Retinal pigment epithelial cell (primary cell): Measurements from ENCODE around the gene STEAP1.
"Not testable (repeated sequence)": the region's sequence is repeated elsewhere in the genome, so short reads cannot be mapped to it uniquely, and the experiment has no call there.

Experiments
- DNase-seq: peaks from one replicate; pipeline ENCODE4 v3.0.0-alpha.2; 2010; ENCODE audit warnings: low read depth
- H3K4me3 ChIP-seq: 2 replicates; pipeline ENCODE4 v1.5.1; 2011; ENCODE audit warnings: mild to moderate bottlenecking, low read length, control low read depth, moderate library complexity
- TF ChIP-seq, protein P1 (sequence below): conservative IDR thresholded peaks from 2 replicates; pipeline ENCODE4 v1.5.1; 2011; ENCODE audit warnings: low read depth, low read length, control low read depth, inconsistent platforms

The STEAP1 gene

GRCh38 chr7:90178679-90179278 is 24.5 kb downstream of the STEAP1 start:
- TF ChIP-seq, protein P1, sequence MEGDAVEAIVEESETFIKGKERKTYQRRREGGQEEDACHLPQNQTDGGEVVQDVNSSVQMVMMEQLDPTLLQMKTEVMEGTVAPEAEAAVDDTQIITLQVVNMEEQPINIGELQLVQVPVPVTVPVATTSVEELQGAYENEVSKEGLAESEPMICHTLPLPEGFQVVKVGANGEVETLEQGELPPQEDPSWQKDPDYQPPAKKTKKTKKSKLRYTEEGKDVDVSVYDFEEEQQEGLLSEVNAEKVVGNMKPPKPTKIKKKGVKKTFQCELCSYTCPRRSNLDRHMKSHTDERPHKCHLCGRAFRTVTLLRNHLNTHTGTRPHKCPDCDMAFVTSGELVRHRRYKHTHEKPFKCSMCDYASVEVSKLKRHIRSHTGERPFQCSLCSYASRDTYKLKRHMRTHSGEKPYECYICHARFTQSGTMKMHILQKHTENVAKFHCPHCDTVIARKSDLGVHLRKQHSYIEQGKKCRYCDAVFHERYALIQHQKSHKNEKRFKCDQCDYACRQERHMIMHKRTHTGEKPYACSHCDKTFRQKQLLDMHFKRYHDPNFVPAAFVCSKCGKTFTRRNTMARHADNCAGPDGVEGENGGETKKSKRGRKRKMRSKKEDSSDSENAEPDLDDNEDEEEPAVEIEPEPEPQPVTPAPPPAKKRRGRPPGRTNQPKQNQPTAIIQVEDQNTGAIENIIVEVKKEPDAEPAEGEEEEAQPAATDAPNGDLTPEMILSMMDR, result no peak
- DNase-seq, result no peak
- no peak overlapping the region for H3K4me3 ChIP-seq

DNA sequence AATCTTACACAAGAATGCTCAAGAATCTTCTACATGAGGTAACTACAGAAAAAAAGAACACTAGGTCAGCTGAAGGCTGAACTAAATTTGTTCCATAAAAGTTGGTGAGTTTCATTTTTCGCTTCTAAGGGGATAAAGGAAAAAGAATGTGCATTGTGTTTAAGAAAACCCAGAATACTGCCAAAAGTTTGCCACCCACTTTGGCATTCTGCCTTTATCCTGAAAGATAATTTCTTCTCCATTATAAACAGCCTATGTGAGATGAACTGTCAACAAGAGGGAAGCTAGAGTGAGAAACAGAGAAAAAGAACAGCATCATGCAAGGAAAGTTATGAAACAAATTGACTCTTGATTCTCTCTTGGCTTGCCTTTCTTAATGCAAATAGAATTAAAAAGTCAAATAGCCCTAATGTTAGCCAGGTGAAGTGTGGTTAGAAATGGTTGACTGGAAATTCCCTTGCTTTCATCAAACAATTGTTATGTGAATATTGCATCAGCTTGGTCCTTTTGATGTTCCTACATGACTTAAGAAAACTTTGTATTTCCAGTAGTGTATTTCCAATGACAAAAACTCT is 25.8 kb downstream of the STEAP1 start:
- DNase-seq, result no peak
- no peak overlapping the region for H3K4me3 ChIP-seq
- TF ChIP-seq, protein P1, result no peak

- H3K4me3 ChIP-seq, result no peak overlapping the region
- DNase-seq, result no peak
- TF ChIP-seq, protein P1, result no peak
Observed at GRCh38 chr7:90180649-90181048, 26.4 kb downstream of the STEAP1 start.

- DNase-seq, result no peak
- H3K4me3 ChIP-seq, result no peak overlapping the region
- TF ChIP-seq, protein P1, result no peak
Observed at GRCh38 chr7:90181485-90181884, 27.2 kb downstream of the STEAP1 start.

DNA sequence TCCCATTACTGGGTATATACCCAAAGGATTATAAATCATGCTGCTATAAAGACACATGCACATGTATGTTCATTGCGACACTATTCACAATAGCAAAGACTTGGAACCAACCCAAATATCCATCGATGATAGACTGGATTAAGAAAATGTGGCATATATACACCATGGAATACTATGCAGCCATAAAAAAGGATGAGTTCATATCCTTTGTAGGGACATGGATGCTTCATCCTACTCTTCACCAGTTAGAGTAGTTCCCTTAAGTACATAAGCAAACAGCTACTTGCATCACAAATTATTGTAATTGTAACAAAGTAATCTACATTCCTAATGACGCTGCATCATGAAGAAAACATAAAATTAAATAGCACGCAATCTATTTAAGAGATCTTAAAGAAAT is 32.0 kb downstream of the STEAP1 start:
- DNase-seq, H3K4me3 ChIP-seq: not testable (repeated sequence)

GRCh38 chr7:90187507-90188050 is 33.3 kb downstream of the STEAP1 start:
- TF ChIP-seq, protein P1, result no peak
- no peak overlapping the region for H3K4me3 ChIP-seq

GRCh38 chr7:90188281-90188680 is 34.0 kb downstream of the STEAP1 start:
- no peak overlapping the region for H3K4me3 ChIP-seq
- no peak for DNase-seq
- TF ChIP-seq, protein P1, result no peak

More at GRCh38 chr7:90187507-90188050, 33.3 kb downstream of the STEAP1 start:
- no peak for DNase-seq
